GM10847 (cell line): ENCODE data around the gene GABRD.

Experiments used
- POLR2A ChIP-seq: IDR thresholded peaks from 2 replicates; pipeline ENCODE4 v1.6.1; 2011; ENCODE audit not compliant: insufficient read length; ENCODE audit errors: extremely low read depth

The GABRD gene

GRCh38 chr1:2070016-2070415 lies 50.9 kb downstream of the GABRD start:
- no peak for TF ChIP-seq POLR2A

- TF ChIP-seq POLR2A, result no peak
Measured at GRCh38 chr1:2070800-2071530, 51.8 kb downstream of the GABRD start.

- no peak for TF ChIP-seq POLR2A
Measured at GRCh38 chr1:2072109-2072806, 53.1 kb downstream of the GABRD start.

GRCh38 chr1:2072891-2073290 lies 53.7 kb downstream of the GABRD start:
- TF ChIP-seq POLR2A, result no peak

- no peak for TF ChIP-seq POLR2A
Measured at GRCh38 chr1:2073382-2074230, 54.5 kb downstream of the GABRD start.

GRCh38 chr1:2074396-2074795 lies 55.3 kb downstream of the GABRD start:
- TF ChIP-seq POLR2A, result no peak

GRCh38 chr1:2074944-2075740 lies 56.0 kb downstream of the GABRD start:
- no peak for TF ChIP-seq POLR2A

GRCh38 chr1:2076826-2077225 lies 57.7 kb downstream of the GABRD start:
- no peak for TF ChIP-seq POLR2A

- no peak for TF ChIP-seq POLR2A
Measured at GRCh38 chr1:2078170-2078569, 59.0 kb downstream of the GABRD start.

GRCh38 chr1:2079396-2080085 lies 60.4 kb downstream of the GABRD start:
- TF ChIP-seq POLR2A, result no peak

- TF ChIP-seq POLR2A, result no peak
Measured at GRCh38 chr1:2080140-2080539, 61.0 kb downstream of the GABRD start.
